Measurements from ENCODE around the gene ADNP. TPM values are rescaled to one million over a fixed set of nuclear protein-coding genes. Genes with fewer than 3 reads are reported as not detected.

The ADNP gene
- total RNA-seq, 4 donors from 2014 or later = 48.2 to 54.9 (median 52.7) TPM

GRCh38 chr20:50921803-50922501 is 9.3 kb downstream of the ADNP start:
- no peak for TF ChIP-seq CTCF (IDR thresholded peaks at IDR 0.05; ENCODE audit: low read depth)

GRCh38 chr20:50920997-50921396 is 10.2 kb downstream of the ADNP start:
- no peak for TF ChIP-seq CTCF (IDR thresholded peaks at IDR 0.05; ENCODE audit: low read depth)

- TF ChIP-seq CTCF (IDR thresholded peaks at IDR 0.05; ENCODE audit: low read depth) = no peak
Measured at GRCh38 chr20:50919567-50919966, 11.7 kb downstream of the ADNP start.

GRCh38 chr20:50918403-50918802 is 12.8 kb downstream of the ADNP start:
- no peak for TF ChIP-seq CTCF (IDR thresholded peaks at IDR 0.05; ENCODE audit: low read depth)

- TF ChIP-seq CTCF (IDR thresholded peaks at IDR 0.05; ENCODE audit: low read depth) = no peak
Measured at GRCh38 chr20:50916934-50917333, 14.3 kb downstream of the ADNP start.

GRCh38 chr20:50916257-50916656 is 15.0 kb downstream of the ADNP start:
- TF ChIP-seq CTCF (IDR thresholded peaks at IDR 0.05; ENCODE audit: low read depth) = no peak

- no peak for TF ChIP-seq CTCF (IDR thresholded peaks at IDR 0.05; ENCODE audit: low read depth)
Measured at GRCh38 chr20:50915424-50915823, 15.8 kb downstream of the ADNP start.

All from subcutaneous adipose tissue (tissue), 4 donors.